H1 (cell line): ENCODE measurements around the gene ALDH1A3. TPM values are rescaled to one million over a fixed set of nuclear protein-coding genes. Genes with fewer than 3 reads are reported as not detected.

Source experiments
- CTCF ChIA-PET: fragments of 300-600 bp; sonication (Branson Sonifier 250); formaldehyde crosslinking; loops from one replicate; lab custom pipeline; 2021; ENCODE audit not compliant: partially characterized antibody; lab: Charles Lee
- POLR2A ChIA-PET: fragments of 300-600 bp; sonication (Branson Sonifier 250); formaldehyde crosslinking; loops from one replicate; lab custom pipeline; 2021; ENCODE audit warnings: inconsistent platforms; ENCODE audit not compliant: partially characterized antibody; lab: Charles Lee
- DNase-seq, 2 experiments: peaks; one replicate each; pipeline versions ENCODE4 v3.0.0 to v3.0.0-alpha.2; 2010 to 2022; ENCODE audit warnings: low spot score in 2 of 2, low read depth in 1 of 2, mixed read lengths in 1 of 2
- FAIRE-seq: peaks from 2 replicates; lab custom pipeline; 2011; peaks lifted over from hg19 to GRCh38; lab: Jason Lieb, UNC
- H2AFZ ChIP-seq: 2 replicates; pipeline ENCODE4 v1.8.1; 2012; ENCODE audit warnings: low read length, inconsistent platforms
- H2AK5ac ChIP-seq: 2 replicates; pipeline ENCODE4 v1.6.1; 2013; ENCODE audit warnings: low read depth, low read length
- H2BK120ac ChIP-seq: replicated peaks from 2 replicates; pipeline ENCODE3; 2013; ENCODE audit warnings: low read depth, low read length, inconsistent platforms
- H2BK12ac ChIP-seq: 2 replicates; pipeline ENCODE4 v1.6.1; 2013; ENCODE audit warnings: low read depth, low read length
- H2BK15ac ChIP-seq: 2 replicates; pipeline ENCODE4 v1.6.1; 2013; ENCODE audit warnings: low read length
- H2BK20ac ChIP-seq: 2 replicates; pipeline ENCODE4 v1.6.1; 2013; ENCODE audit warnings: low read length
- H2BK5ac ChIP-seq: 2 replicates; pipeline ENCODE4 v1.6.1; 2013; ENCODE audit warnings: low read depth, low read length
- H3K14ac ChIP-seq: 2 replicates; pipeline ENCODE4 v1.6.1; 2013; ENCODE audit warnings: inconsistent platforms; ENCODE audit not compliant: insufficient read length
- H3K18ac ChIP-seq: 2 replicates; pipeline ENCODE4 v1.6.1; 2013; ENCODE audit warnings: low read length; ENCODE audit errors: extremely low read depth
- H3K23ac ChIP-seq: 2 replicates; pipeline ENCODE4 v1.6.1; 2013; ENCODE audit warnings: inconsistent platforms; ENCODE audit not compliant: insufficient read length
- H3K23me2 ChIP-seq: 2 replicates; pipeline ENCODE4 v1.6.1; 2013; ENCODE audit warnings: low read depth, low read length
- H3K27ac ChIP-seq: 2 replicates; pipeline ENCODE4 v1.6.1; 2011; ENCODE audit warnings: low read depth, low read length, inconsistent platforms
- H3K27me3 ChIP-seq, 4 experiments: replicated peaks in 1 of 4; 1 replicate in 1 of 4; 2 replicates in 3 of 4; pipeline versions ENCODE4 v1.6.1 to v1.8.1; 2011 to 2013; ENCODE audit warnings: low read length in 3 of 4, mild to moderate bottlenecking in 3 of 4, inconsistent platforms in 2 of 4, mixed read lengths in 2 of 4, moderate library complexity in 1 of 4; ENCODE audit not compliant: control insufficient read depth in 3 of 4, insufficient read depth in 3 of 4; ENCODE audit errors: extremely low read depth in 1 of 4
- H3K36me3 ChIP-seq, 4 experiments: 2 replicates each; pipeline versions ENCODE4 v1.6.1 to v1.8.1; 2011 to 2013; ENCODE audit warnings: mild to moderate bottlenecking in 4 of 4, low read length in 3 of 4, moderate library complexity in 2 of 4, control low read depth in 1 of 4, inconsistent platforms in 1 of 4; ENCODE audit not compliant: insufficient read depth in 4 of 4, control insufficient read depth in 2 of 4
- H3K4ac ChIP-seq: replicated peaks from 2 replicates; pipeline ENCODE3; 2013; ENCODE audit warnings: low read length, low read depth, mixed read lengths, inconsistent platforms; ENCODE audit not compliant: insufficient read length
- H3K4me1 ChIP-seq, 4 experiments: replicated peaks in 1 of 4; 1 replicate in 1 of 4; 2 replicates in 3 of 4; pipeline versions ENCODE4 v1.6.1 to v1.8.1; 2011 to 2013; ENCODE audit warnings: low read length in 3 of 4, inconsistent platforms in 2 of 4, mixed read lengths in 1 of 4; ENCODE audit not compliant: insufficient read depth in 4 of 4, control insufficient read depth in 3 of 4
- H3K4me2 ChIP-seq, 2 experiments: 2 replicates each; pipeline versions ENCODE4 v1.6.1 to v1.8.1; 2011 to 2013; ENCODE audit warnings: low read depth in 2 of 2, low read length in 2 of 2, control low read depth in 1 of 2, inconsistent platforms in 1 of 2, mild to moderate bottlenecking in 1 of 2; ENCODE audit not compliant: insufficient read depth in 1 of 2
- H3K4me3 ChIP-seq, 4 experiments: fragments of 200-600, 300-600 bp in 1 of 4; sonication (generic), shearing (Covaris generic), sonication (Bioruptor Twin) in 1 of 4; 2 replicates each; pipeline versions ENCODE4 v1.5.1 to v1.8.1; 2011 to 2016; ENCODE audit warnings: low read length in 4 of 4, low read depth in 3 of 4, control low read depth in 2 of 4, inconsistent platforms in 2 of 4, mild to moderate bottlenecking in 2 of 4, mixed read lengths in 1 of 4, moderate library complexity in 1 of 4; ENCODE audit not compliant: insufficient read depth in 2 of 4; ENCODE audit errors: extremely low read depth in 1 of 4
- H3K56ac ChIP-seq: replicated peaks from 2 replicates; pipeline ENCODE3; 2013; ENCODE audit warnings: low read depth, mild to moderate bottlenecking, mixed read lengths, low read length, inconsistent platforms; ENCODE audit not compliant: insufficient read length
- H3K79me1 ChIP-seq: 2 replicates; pipeline ENCODE4 v1.6.1; 2013; ENCODE audit warnings: low read depth, low read length, control low read depth
- H3K79me2 ChIP-seq, 2 experiments: 2 replicates each; pipeline versions ENCODE4 v1.6.1 to v1.8.1; 2012 to 2013; ENCODE audit warnings: low read length in 2 of 2, mild to moderate bottlenecking in 2 of 2, inconsistent platforms in 1 of 2; ENCODE audit not compliant: insufficient read depth in 2 of 2, control insufficient read depth in 1 of 2
- H3K9ac ChIP-seq, 4 experiments: replicated peaks in 1 of 4; 1 replicate in 1 of 4; 2 replicates in 3 of 4; pipeline versions ENCODE4 v1.6.1 to v1.8.1; 2011 to 2013; ENCODE audit warnings: low read depth in 3 of 4, low read length in 3 of 4, control low read depth in 2 of 4, mild to moderate bottlenecking in 2 of 4, moderate library complexity in 2 of 4, inconsistent platforms in 1 of 4; ENCODE audit errors: extremely low read depth in 1 of 4
- H3K9me3 ChIP-seq, 2 experiments: 2 replicates each; pipeline versions ENCODE4 v1.6.1 to v1.8.1; 2012 to 2013; ENCODE audit warnings: mild to moderate bottlenecking in 2 of 2, moderate library complexity in 2 of 2, control low read depth in 1 of 2, inconsistent platforms in 1 of 2, low read depth in 1 of 2, low read length in 1 of 2, mixed read lengths in 1 of 2; ENCODE audit not compliant: insufficient read depth in 2 of 2
- H4K20me1 ChIP-seq, 2 experiments: replicated peaks in 1 of 2; 2 replicates each; pipeline versions ENCODE3 to v1.8.1; 2011 to 2013; ENCODE audit warnings: inconsistent platforms in 2 of 2, low read length in 2 of 2, mild to moderate bottlenecking in 1 of 2; ENCODE audit not compliant: insufficient read depth in 2 of 2, control insufficient read depth in 1 of 2
- H4K5ac ChIP-seq: 2 replicates; pipeline ENCODE4 v1.6.1; 2013; ENCODE audit warnings: low read length, low read depth, mixed read lengths, inconsistent platforms; ENCODE audit not compliant: insufficient read length
- H4K8ac ChIP-seq: 2 replicates; pipeline ENCODE4 v1.8.0; 2013; ENCODE audit warnings: mild to moderate bottlenecking, moderate library complexity, low read length, inconsistent platforms; ENCODE audit not compliant: insufficient read depth; ENCODE audit errors: extremely low read depth
- H4K91ac ChIP-seq: replicated peaks from 2 replicates; pipeline ENCODE3; 2013; ENCODE audit warnings: low read length, mixed read lengths, inconsistent platforms; ENCODE audit not compliant: insufficient read length
- CBX8 ChIP-seq: fragments of 300-800, 300-1000 bp; sonication (generic); IDR thresholded peaks from 2 replicates; pipeline ENCODE4 v1.7.1; 2016; ENCODE audit warnings: low read depth, low read length, borderline replicate concordance
- CTCF ChIP-seq, 3 experiments: IDR thresholded peaks; 1 replicate in 2 of 3; 2 replicates in 1 of 3; pipeline versions ENCODE4 v1.5.1 to v1.6.1; 2011; ENCODE audit warnings: low read length in 3 of 3, mild to moderate bottlenecking in 3 of 3, inconsistent platforms in 2 of 3, low read depth in 1 of 3, moderate library complexity in 1 of 3; ENCODE audit not compliant: insufficient read depth in 1 of 3; ENCODE audit errors: control extremely low read depth in 1 of 3
- EGR1 ChIP-seq: IDR thresholded peaks from 2 replicates; pipeline ENCODE4 v1.6.1; 2011; ENCODE audit warnings: low read depth, low read length, borderline replicate concordance
- KDM4A ChIP-seq: IDR thresholded peaks from one replicate; pipeline ENCODE4 v1.7.1; 2012; ENCODE audit warnings: low read depth, mild to moderate bottlenecking, moderate library complexity, low read length, inconsistent platforms; ENCODE audit not compliant: severe bottlenecking
- RAD21 ChIP-seq, 2 experiments: IDR thresholded peaks in 1 of 2; conservative IDR thresholded peaks in 1 of 2; 2 replicates each; pipeline ENCODE4 v1.6.1; 2011; ENCODE audit warnings: low read depth in 2 of 2, low read length in 2 of 2, improper control_type of control experiment in 1 of 2, inconsistent platforms in 1 of 2, mild to moderate bottlenecking in 1 of 2, moderate library complexity in 1 of 2
- TBP ChIP-seq: IDR thresholded peaks from 2 replicates; pipeline ENCODE4 v1.6.1; 2011; ENCODE audit warnings: low read depth, low read length, improper control_type of control experiment
- TCF12 ChIP-seq: IDR thresholded peaks from 2 replicates; pipeline ENCODE4 v1.6.1; 2011; ENCODE audit warnings: low read depth, mild to moderate bottlenecking, low read length
- TEAD4 ChIP-seq: IDR thresholded peaks from 2 replicates; pipeline ENCODE4 v1.6.1; 2012; ENCODE audit warnings: low read depth, low read length, inconsistent platforms, mixed read lengths
- WGBS, 2 experiments: shearing (Covaris generic) in 1 of 2; methylation state at CpG; one replicate each; pipeline versions ENCODE4 v1.1.6 to v1.1.7; 2013 to 2015; ENCODE audit warnings: low lambda C conversion rate in 2 of 2, mixed read lengths in 2 of 2, inconsistent platforms in 1 of 2, low coverage in 1 of 2, missing lambda C conversion rate in 1 of 2; ENCODE audit not compliant: insufficient replicate concordance in 2 of 2, insufficient coverage in 1 of 2, insufficient read length in 1 of 2; ENCODE audit errors: extremely low coverage in 1 of 2, missing lambda C conversion rate in 1 of 2; 5-methylcytosine and 5-hydroxymethylcytosine counted together
- polyA plus RNA-seq, 7 experiments: library from polyadenylated mRNA; depleted of rRNA in 3 of 7; stranded (reverse) in 5 of 7; unstranded in 2 of 7; fragments of >200 nt in 5 of 7; fragments of 200-250 nt in 2 of 7; gene quantifications; 1 replicate in 5 of 7; 2 replicates in 1 of 7; 4 replicates in 1 of 7; pipeline versions ENCODE4 v1.2.1 to v1.2.3, GENCODE V29; 2011 to 2013; ENCODE audit warnings: missing spikeins in 2 of 7, mixed read lengths in 2 of 7
- total RNA-seq: library from RNA; stranded (reverse); fragmentation: NEBNext Ultra II Directional; extraction: Animal tissue kit (Norgen Biotek cat#: 25700); gene quantifications from 2 replicates; pipeline ENCODE4 v1.2.1, GENCODE V29; 2021

Gene ALDH1A3
- total and polyA plus RNA-seq, 2 of the 8 experiments (the other 6 are each of a cell fraction or from before 2014, with no cell fraction given): 2.2 to 5.5 TPM

DNA sequence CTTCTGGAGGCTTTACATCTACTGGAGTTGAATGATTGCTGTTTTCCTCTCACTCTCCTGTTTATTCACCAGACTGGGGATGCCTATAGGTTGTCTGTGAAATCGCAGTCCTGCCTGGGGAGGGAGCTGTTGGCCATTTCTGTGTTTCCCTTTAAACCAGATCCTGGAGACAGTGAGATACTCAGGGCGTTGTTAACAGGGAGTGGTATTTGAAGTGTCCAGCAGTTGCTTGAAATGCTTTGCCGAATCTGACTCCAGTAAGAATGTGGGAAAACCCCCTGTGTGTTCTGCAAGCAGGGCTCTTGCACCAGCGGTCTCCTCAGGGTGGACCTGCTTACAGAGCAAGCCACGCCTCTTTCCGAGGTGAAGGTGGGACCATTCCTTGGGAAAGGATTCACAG, 35.2 kb downstream of the ALDH1A3 start:
- peak; percentile 90 for FAIRE-seq
- Histone ChIP-seq H3K9ac (no peak overlapping the region), H2AK5ac (no peak overlapping the region), H3K79me1 (no peaks in the 10 kb centered on the region), H3K79me2 (no peaks in the 10 kb centered on the region), H4K5ac (no peak overlapping the region), H4K91ac (no peak overlapping the region), H3K23ac (no peak overlapping the region), H3K27ac (no peak overlapping the region), H2BK15ac (no peak overlapping the region), H3K36me3 (no peaks in the 10 kb centered on the region), H3K23me2 (peaks cover 13% of the 10 kb centered on the region; the same call in 1 of the 2 replicates), H2BK120ac (no peak overlapping the region), H3K4me2 (peak overlapping the region in 1 of 2 experiments; percentile 30; a peak in 2 of 4 replicates), H3K27me3 (peaks cover 16 to 26% (median 25%) of the 10 kb centered on the region in 4 experiments), H4K8ac (no peak overlapping the region), H2BK20ac (no peak overlapping the region), H2BK5ac (no peak overlapping the region), H3K56ac (no peak overlapping the region), H3K4ac (no peak overlapping the region), H3K9me3 (no peaks in the 10 kb centered on the region; a peak in 1 of 4 replicates), H2AFZ (peak overlapping the region; percentile 81), H3K4me1 (peaks cover 0 to 6% (median 1%) of the 10 kb centered on the region in 4 experiments; a peak in 4 of 7 replicates), H2BK12ac (no peak overlapping the region), H3K14ac (no peak overlapping the region), H3K4me3 (peak overlapping the region in 1 of 4 experiments; percentile 26; a peak in 1 of 8 replicates), H4K20me1 (no peaks in the 10 kb centered on the region), H3K18ac (no peak overlapping the region)
- POLR2A ChIA-PET: interaction anchor here (0.6 to 1.1 kb wide), 2 partner anchors 87 to 738 kb away, joined by 3 read pairs; no protein-coding TSS in a partner anchor
- DNase-seq: peak in 1 of 2 experiments; percentile 62
- CTCF ChIA-PET: interaction anchor here (0.5 to 12.2 kb wide), 23 partner anchors 9 to 495 kb away, joined by 3 to 405 read pairs (median 5); partner anchors contain the start of gene ALDH1A3
- WGBS, 2 experiments: 64% methylated on average over 6 of the region's 6 CpGs; no CpG with 5 or more reads in 1 of the 2 experiments
- peak; percentile 56 to 84 (median 68) for TF ChIP-seq CTCF (IDR thresholded peaks at IDR 0.05; ENCODE audit: control extremely low read depth in 1 of 3, insufficient read depth in 1 of 3, low read depth in 1 of 3, low read length in 3 of 3)
- TF ChIP-seq RAD21 (IDR thresholded peaks at IDR 0.05 in 1 of 2, conservative IDR thresholded peaks at IDR 0.05 in 1 of 2; ENCODE audit: low read depth in 2 of 2, low read length in 2 of 2): peak; percentile 61 to 74
- TF ChIP-seq KDM4A: no peak
- no peak for TF ChIP-seq TEAD4
- no peak for TF ChIP-seq CBX8
- no peak for TF ChIP-seq EGR1
- no peak for TF ChIP-seq TCF12
- no peak for TF ChIP-seq TBP
